DMS114 treated with DMSO at 0.1 percent for 48 hours (cell line): ENCODE results near the gene CCL3.
"Not testable (repeated sequence)": the region's sequence is repeated elsewhere in the genome, so short reads cannot be mapped to it uniquely, and the experiment has no call there.

ENCODE experiments used
- DNase-seq: peaks from one replicate; lab custom pipeline; 2025; ENCODE audit not compliant: unreplicated experiment; lab: John Stamatoyannopoulos, UW

Gene CCL3

GRCh38 chr17:36088670-36089338, 1.1 kb downstream of the CCL3 start:
- DNase-seq: no peak

GRCh38 chr17:36087897-36088572, 1.9 kb downstream of the CCL3 start:
- not testable (repeated sequence) for DNase-seq

GRCh38 chr17:36087471-36087870, 2.5 kb downstream of the CCL3 start:
- DNase-seq: not testable (repeated sequence)

DNA sequence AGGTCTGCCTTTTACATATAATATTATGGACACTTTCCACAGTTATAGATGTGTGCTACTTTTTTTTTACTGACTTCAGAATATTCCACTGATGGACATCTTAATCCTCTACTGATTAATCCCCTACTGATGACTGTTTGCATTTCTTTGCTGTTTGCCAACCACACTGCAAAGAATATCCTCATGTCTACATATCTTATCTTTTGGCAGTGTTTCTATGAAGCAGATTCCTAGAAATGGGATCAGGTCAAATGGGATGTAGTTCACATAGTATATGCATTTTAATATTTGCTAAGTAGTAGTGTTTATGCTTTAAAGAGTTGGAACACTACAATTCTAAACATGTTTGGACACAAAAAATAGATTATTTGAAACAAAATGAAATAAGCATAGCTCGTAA, 3.2 kb downstream of the CCL3 start:
- DNase-seq: no peak

DNA sequence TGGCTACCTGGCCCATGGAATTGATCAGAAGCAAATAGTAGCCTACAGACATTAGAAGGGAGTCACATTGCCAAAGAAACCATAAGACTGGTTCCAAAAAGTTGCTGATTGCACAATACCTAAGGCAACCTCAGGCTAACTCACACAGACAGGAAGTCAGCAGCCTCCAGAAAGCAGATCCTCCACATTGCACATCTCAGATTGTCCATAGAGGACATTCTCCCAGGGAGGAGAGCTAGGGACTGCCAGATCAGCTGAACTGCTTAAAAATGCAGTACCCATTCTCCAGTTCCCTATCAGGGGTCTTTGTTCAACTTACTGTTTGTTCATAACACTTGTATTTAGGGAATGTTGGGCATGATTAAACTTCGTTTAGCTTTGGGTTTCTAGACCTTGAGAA, 4.2 kb downstream of the CCL3 start:
- no peak for DNase-seq

- not testable (repeated sequence) for DNase-seq
Measured at GRCh38 chr17:36083691-36084090, 6.3 kb downstream of the CCL3 start.

- DNase-seq: not testable (repeated sequence)
Measured at GRCh38 chr17:36082482-36083120, 7.3 kb downstream of the CCL3 start.

DNA sequence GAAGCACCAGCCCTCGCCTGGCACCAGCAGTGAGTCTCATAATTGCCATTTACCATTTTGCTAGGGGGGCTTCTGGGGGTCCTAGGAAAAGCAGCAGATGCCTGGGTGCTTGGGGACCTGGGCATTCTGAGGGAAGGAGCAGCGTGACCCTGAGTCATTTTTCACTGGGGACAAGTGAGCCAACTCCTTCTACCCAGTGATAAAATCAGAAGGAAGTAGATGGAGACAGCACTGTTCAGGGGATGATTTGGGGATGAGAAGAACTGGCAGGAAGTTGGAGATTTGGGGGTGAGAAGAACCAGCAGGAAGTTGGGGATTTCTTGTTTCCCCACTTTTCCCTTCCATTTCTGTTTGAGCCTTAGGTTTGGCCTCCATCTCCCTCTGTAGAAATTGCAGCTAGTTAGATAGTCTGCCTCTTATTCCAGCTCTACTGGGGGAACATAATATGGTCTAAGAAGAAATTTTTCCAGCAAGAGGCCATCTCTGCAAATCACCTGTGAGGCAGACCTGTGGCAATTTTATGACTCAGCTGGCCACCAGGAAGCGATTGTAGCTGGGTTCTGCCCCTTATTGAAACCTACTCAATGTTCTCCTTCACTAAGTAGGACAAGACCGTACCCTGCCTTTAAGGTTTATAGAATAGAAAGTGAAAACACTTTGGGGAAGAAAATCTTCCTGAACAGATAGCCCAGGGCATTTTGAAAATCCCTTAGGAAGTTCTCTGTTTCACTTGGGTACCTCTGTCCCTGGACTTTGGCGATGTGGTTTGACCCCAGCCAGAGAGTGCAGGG, 8.1 kb downstream of the CCL3 start:
- DNase-seq: not testable (repeated sequence)

- no peak for DNase-seq
Measured at GRCh38 chr17:36074365-36074764, 15.6 kb downstream of the CCL3 start.

- no peak for DNase-seq
Measured at GRCh38 chr17:36072431-36073121, 17.4 kb downstream of the CCL3 start.

DNA sequence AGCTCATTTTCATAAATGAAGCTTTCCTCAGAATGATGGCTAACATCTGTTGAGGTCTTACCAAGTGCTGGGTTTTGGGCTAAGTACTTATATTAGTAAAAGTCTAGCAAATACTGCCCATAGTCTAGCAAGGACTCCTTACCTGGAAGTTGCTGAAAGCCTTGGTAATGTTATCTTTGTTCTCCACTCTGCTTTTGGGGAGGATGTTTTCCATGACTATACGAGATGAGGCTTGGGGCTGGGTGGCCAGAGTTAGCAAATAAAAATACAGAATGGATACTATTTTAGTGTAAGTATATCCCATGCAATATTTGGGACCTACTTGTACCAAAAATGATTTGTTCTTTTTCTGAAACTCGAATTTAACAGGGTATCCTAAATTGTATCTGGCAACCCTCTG, 18.2 kb downstream of the CCL3 start:
- DNase-seq: no peak

- no peak for DNase-seq
Measured at GRCh38 chr17:36070427-36070826, 19.5 kb downstream of the CCL3 start.

DNA sequence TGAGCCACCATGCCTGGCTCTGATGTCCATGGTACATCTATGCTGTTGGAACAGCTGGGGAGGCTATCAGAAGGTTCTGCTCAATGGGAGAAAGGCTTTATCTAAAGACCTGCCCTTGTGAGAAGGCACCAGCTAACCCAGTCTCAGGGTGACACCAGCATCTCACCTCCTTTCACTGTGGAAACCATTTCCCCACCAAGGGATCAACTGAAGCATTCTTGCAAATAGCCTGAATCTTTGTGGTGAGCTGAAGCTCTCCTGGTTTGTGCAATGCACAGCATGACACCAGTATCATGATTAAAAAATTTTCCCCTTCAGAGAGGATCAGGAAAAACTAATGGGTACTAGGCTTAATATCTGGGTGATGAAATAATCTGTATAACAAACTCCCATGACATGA, 20.8 kb downstream of the CCL3 start:
- DNase-seq: no peak

GRCh38 chr17:36068524-36068923, 21.4 kb downstream of the CCL3 start:
- no peak for DNase-seq

- DNase-seq: no peak
Measured at GRCh38 chr17:36066365-36066985, 23.5 kb downstream of the CCL3 start.

DNA sequence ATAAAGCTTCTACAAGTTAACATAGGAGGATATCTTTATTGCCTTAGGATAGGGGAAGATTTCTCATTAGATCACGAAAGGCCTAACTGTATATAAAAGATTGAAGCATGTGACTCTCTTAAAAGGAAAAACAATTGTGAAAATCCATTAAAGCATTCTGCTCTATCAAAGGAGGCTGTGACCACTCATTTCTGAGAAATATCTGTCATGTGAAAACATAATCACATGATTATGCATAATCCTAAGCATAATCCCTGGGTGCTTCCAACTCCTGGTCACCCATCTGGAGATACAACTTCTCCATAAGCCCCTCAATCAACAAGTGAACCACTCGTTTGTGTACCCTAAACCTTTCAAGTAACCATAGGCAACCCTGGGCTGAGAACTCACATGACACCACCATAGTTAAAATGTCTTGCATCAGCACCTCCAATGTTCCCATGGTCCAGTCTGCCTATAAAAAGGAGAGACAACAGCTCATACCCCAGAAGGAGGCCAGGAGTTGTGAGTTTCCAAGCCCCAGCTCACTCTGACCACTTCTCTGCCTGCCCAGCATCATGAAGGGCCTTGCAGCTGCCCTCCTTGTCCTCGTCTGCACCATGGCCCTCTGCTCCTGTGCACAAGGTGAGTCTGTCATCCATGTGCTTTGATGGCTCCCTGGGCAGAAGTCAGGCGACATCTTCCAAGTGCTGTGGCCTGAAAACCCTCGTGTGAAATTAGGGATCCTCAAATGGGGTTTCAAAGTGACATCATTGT, 26.0 kb downstream of the CCL3 start, which contains the start of gene CCL18:
CCL18 (plus strand) TSS at position 487 of the 756 bp plus-strand sequence; CDS start at position 558, 71 bp downstream.
- DNase-seq: no peak

DNA sequence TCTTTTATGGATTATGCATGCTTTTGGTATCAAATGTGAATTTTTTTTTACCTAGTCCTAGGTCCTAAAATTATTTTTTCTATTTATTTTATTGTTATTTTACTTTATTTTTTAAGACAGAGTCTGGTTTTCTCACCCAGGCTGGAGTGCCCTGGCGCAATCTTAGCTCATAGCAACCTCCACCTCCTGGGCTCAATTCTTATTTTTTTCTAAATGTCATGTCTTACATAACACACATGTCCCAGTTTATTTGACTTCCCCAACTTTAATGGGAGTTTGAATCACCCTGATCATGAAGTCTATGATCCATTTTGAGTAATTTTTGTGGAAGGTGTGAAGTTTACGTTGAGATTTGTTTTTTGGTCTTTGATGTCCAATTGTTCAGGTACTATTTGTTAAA, 29.1 kb downstream of the CCL3 start:
- DNase-seq: no peak

DNA sequence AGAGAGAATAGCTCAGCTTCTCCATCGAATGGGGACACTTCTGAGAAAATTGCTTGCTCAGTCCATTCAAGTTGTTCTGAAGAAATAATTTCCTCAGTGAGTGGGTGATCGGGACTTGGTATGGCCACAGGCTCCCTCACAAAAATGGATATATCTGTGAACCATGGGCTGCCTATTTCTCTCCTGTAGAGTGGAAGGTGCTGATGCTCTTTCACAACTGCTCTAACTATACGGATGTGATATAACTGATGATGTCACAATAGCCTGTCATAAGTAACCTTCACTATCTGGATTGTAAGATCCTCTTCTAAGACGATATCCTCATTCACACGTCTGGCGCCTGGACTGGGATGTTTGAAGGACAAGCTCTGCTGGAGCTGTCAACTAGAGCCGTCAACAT, 30.5 kb downstream of the CCL3 start:
- DNase-seq: no peak

GRCh38 chr17:36057911-36058310, 32.0 kb downstream of the CCL3 start:
- no peak for DNase-seq
